HG03103 (cell line): ENCODE data around the gene FGFR2.

Source experiments
- ATAC-seq: cut with Tn5 transposase; IDR thresholded peaks from one replicate; pipeline ENCODE4 v1.9.1; 2021; ENCODE audit warnings: low read depth; ENCODE audit not compliant: unreplicated experiment

Gene FGFR2

DNA sequence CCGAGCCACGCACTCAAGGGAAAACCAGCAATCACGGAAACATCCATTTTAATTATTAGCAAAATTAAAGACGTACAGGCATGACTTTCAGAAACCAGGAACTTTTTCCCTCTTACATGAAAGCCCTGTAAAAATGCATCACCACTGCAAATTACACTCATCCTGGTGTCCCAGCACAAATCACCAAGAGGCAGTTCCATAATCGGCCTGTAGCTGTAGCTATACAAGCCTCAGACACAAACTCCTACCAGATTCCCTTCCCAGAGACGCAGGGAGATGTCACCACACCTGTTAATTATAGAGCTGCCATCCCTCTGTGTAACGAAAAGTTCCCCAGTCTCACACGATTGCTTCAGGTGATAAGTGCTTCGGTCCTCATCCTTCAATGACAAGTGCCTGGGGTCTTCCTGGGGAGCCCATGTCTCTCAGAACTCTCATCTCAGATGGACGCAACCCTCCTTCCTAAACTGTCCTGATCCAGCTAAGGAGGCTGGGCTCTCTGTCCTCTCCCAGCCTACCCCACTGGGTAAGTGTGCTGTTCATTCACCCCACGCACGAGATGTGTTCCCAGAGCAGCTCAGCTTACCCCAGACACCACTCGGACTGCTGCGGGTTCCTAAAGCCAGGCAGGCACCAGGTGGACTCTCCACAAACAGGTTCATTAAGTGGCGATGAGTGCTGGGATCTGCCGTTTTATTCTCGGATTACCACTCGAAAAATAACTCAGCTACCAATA lies 5.9 kb downstream of the FGFR2 start:
- ATAC-seq, result no peak

DNA sequence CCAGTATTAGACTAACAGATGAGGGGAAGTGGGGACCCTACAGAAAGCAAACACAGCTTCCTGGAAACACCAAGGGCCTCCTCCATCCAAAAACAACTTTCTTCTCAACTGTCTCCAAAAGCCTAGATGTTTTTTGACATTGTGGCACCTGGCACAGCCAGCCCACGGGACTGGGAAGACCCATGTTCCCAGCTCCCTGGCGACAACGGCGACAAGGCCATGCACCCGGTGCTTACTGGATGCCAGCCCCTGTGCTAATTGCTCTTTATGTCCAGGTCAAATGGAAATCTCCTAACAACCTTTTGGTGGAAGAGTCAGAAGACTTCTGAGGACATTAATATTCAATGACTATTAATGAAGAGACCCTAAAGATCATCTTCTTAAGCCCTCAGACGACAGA lies 7.1 kb downstream of the FGFR2 start:
- ATAC-seq, result no peak

DNA sequence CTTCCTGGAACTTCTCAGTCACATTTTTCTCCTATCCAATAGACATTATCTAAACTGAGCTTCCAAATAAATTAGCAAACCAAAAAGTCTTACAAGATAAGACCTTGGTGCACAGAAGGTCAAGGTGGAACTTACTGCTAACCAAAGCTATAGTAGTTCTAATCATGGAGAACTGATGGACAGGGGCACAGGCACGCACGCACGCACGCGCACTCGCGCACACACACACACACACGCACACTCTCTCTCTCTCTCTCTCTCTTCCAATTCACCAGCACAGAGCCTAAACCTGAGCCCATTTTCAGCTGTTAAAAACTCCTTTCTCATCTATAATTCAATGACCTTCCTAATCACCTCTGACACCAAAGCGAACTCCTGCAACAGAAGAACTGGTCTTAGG lies 7.5 kb downstream of the FGFR2 start:
- ATAC-seq, result no peak

DNA sequence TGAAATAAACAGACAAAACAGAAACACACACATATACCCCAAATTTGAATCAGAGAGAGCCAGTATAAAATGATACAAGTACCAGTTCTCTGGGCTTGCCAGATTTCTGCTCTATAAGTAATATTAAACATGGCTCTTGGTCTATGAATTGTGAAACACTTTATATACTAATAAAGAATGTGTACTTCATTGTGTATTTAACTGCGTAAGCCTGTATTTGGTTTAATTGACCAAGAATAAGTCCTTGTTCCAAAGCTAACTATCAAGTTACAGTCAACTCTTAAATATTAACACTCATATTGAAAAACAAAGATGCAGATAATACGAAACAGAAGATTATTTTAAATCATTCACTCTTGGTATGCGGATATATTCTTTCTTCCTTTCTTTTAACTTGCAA lies 8.7 kb downstream of the FGFR2 start:
- no peak for ATAC-seq

DNA sequence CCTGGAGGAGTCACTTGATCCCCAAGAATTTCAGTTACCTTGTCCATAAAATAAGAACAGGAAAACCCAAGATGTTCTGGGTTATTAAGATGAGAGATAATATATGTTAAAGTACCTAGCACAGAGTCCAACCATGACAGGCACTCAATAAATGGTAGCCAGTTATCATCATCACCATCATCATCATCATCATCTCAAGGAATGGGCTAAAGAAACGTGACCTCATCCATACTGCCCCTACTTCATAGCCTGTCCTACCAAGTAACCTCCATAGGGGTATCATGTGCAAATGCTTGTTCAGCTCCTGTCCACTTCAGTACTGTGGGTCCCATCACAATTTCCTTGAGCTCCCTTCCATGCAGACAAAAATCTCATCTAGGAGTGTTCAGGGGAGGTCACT lies 14.4 kb downstream of the FGFR2 start:
- no peak for ATAC-seq

DNA sequence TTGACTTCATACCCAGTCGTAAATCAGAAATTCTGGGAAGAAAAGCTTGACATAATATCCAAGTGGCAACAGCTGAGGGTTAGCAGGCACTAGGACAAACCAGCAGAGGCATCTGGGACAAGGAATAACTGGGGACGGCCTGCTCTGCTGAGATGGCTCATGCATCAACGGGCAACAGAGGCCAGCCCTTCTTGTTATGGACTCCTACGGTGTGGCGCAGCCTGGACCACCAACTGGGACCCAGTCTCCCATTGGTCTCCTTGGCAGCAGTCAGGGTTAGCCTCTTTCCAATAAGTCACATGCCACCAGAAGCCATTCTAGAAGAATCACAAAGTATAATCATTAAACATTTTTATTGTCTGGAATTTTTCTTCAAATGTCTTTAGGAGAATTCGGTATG lies 15.0 kb downstream of the FGFR2 start:
- no peak for ATAC-seq

DNA sequence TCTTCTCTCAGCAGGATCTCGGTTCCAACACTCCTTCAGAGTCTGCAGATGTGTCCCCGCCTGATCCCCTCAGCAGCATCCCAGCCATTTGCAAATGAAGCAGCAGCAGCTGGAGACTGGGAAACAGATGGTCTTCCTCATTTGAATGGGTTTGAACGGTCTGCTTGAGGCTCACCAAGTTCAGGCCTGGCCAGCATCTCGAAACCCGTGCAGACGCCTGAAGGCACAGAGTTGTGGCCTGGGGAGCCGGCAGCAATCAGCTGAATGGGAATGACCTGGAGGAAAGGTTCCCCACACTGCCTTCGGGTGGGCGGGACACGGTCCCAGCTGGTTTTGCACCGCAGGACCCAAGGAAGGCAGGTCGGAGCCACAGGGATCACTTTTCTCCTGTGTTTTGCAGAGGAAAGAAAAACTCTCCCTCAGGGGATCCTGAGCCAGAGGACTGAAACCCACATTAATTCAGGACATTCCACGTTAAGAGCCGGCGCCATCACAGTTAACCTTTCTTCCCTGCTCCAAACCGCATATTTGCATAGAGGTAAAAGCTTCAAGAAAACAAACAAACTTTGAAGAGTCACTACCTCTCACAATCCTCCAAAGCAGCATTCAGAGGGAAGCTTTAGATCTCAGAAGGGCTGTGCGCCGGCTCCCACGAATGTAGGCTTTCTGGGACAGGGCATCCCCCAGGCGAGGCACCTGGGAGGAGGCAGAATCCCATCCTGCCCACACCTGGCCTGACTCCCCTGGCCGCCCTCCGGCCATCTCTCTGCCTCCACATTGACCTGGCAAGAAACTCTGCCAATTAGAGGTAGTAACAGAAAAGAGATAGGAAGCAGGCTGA lies 17.7 kb downstream of the FGFR2 start:
- no peak for ATAC-seq

DNA sequence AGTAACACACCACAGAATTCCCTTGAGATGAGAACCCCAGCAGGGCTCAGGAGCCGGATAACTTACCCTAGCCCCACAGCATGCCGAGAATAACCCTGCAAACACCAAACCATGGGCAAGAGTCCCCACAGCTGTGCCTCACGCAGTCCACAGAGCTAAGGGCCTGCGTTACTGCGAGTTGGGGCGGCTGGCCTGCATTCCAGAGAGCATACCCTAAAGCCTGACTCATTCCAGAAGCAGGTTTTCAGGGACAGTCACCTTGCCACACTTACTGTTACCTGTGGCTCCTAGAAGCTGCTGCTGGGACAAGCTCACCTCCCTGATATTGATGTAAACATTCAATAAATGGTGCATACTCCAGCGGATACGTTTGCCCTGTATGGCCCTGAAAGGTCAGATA lies 18.6 kb downstream of the FGFR2 start:
- no peak for ATAC-seq

DNA sequence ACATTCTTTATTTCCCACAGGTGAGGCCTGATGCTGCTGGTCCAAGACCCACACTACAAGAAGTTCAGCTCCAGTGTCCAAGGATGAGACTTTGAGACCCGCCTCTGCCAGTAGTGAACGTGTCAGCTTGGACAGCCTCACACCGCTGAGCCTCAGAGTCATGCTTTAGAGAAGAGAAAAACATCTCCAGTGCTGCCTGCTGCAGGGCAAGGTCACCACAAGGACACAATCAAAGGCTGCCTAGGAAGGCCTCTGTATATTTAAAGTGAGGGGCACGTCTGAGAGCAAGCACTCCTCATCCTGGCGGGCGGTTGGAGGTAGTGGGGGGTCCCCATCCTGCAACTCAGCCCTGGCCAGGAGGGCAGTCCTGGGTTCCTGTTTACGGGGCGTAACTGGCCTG lies 19.3 kb downstream of the FGFR2 start:
- no peak for ATAC-seq

DNA sequence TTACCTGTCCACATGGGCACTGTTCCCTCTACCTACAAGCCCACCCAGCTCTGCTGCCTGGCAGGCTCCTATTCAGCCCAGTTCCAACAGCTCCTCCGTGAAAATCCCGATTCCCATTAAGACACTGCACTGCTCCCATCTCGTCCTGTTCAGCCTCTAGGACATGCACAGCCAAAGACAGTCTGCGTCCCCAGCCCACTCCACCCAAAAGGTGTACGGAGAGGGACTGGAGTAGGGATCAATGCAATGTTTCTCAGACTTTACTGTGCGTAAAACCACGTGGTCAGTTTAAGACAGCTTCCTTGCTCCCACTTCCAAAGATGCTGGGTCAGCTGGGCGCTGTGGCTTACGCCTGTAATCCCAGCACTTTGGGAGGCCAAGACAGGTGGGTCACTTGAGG lies 19.9 kb downstream of the FGFR2 start:
- no peak for ATAC-seq

DNA sequence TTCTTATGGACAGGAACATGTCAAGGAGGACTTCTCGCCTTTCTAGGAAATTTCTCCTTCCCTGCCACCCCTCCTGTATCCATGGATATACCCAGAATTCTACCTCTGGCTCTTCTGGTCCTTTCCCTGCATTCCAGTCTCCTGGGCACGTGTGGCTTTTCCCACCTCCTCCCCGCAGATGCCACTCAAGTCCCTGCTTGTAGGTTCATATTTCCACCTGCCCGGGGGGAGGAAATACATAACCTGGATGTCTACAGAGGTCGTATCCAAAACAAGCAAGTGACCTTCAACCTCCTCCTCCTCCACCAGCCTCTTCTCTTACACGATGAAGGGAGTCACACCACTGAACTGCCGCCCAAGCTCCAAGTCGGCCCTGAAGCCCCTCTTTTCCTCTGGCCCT lies 20.7 kb downstream of the FGFR2 start:
- no peak for ATAC-seq

DNA sequence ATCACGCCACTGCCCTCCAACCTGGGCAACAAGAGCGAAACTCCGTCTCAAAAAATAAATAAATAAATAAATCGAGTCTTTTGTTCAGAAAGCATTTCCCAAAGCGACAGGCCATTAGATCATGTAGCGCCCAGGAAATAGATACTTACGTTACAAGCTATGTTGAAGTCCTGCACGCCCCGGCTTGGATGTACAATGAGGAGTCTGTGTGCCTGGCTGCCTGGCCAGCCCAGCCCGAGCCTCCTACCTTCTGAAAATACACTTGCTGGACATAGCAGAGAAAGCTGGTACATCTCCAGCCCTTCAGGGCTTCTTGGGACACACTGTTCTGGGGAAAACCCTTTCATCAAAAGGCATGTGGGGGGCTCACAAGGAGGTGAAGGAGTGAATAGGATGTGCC lies 22.1 kb downstream of the FGFR2 start:
- no peak for ATAC-seq

DNA sequence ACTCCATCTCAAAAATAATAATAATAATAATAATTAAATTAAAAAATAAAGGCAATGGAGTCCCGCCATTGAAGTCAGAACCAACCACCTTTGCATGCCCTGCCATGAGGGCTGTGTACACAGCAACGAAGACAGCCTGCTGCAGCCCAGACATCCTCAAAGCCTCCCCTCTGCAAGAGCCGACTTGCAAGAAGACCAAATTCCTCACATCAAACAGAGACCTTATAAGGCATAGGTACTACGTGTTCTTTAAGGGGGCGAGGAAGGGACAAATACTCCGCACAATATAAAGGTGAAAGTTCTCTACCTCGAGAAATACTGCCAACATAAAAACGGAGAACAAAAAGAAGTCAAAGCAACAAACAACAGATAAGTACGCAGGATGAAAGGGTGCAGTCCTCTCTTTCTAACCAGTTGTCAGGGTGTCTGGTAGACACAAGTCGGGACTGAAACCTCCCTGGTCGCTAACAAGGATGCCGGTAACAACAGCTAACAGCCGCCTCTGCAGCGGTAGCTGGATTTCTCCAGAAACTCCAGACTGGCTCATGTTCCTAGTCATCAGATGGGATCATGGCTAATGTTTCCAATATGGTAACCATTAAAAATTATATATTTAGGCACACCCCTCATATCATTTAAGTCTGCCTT lies 23.6 kb downstream of the FGFR2 start:
- ATAC-seq, result no peak

DNA sequence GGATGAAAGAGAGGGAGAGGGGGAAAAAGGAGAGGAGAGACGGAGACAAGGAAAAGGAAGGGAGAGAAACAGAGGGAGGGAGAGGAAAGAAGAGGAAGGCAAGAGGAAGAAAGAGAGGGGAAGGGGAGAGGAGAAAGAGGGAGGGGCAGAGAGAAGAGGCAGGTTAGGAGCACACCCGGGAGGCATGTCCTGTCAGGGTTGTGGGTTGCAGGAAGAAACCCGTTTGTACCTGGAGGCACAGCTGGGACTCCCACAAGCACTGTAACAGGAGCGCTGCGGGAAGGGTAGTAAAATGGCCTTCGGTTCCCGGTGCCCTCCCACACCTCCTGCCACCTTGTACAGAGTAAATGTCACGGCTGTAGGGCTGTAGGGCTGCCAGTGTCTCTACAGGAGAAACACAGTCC lies 24.7 kb downstream of the FGFR2 start:
- ATAC-seq, result no peak

DNA sequence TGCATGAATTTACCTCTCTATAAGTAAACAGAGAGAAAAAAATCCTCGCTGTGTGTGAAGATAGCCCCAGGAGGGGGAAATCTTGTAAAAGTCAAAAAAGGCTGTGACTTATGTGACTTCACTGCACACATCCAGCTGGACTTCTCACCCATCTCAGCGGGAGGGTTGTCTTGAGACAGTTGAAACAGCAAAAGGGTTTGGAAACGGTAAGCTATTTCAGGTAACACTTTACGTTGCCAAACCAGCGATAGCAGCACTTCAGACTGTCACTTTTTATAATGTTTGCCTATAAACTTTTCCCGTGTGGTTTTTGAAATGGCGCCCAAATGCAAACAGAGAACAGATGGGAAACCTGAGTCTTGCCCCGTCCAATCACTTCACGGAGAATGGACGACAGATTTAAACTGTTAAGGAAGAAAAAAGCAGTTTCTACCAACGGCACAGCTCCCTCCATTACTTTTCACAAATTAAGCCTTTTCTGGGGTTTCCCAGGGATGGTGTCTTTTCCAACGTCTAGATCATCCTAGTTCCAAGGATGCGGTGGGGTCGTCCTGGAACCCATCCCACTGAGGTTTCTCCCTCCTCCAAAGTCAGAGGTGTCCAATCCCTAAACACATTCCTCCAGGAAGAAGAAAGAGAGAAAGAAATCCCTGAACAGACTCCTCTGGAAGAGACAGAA lies 25.2 kb downstream of the FGFR2 start:
- ATAC-seq, result no peak

DNA sequence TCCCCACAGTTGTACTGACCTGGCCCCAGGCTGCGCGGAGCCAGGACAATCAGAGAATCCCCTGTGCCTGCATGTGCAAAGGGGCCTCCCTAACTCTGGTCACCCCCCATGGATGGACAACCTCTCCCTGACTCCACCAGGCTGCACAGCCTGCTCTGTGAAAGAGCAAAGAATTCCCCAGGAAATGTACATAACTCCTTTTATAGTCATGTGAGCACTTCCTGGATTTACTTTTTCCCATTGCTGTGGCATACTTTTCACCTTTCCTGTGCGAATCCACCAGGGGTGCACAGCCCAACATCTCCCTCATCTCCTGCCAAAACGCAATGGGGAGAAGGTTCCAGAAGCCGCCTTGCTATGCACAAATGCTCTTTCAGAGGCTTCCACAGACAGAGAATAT lies 27.9 kb downstream of the FGFR2 start:
- ATAC-seq, result no peak

DNA sequence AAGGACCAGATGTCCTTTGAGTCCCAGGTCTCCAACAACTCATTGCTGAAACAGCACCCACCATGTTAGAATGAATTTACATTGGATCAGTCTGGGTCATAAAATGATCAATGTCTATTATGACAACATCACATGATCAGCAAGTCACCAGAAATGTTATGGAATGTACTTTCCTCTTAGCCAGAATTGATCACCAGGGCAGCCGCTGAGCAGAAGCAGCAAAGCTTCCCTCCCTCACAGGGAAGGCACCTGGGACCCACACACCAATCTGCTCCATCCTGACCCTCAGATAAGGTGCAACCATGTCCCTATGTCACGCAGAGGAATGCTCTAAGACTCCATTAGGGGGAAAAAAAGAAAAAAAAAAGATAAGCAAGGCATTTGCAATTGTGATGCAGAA lies 30.0 kb downstream of the FGFR2 start:
- ATAC-seq, result no peak

DNA sequence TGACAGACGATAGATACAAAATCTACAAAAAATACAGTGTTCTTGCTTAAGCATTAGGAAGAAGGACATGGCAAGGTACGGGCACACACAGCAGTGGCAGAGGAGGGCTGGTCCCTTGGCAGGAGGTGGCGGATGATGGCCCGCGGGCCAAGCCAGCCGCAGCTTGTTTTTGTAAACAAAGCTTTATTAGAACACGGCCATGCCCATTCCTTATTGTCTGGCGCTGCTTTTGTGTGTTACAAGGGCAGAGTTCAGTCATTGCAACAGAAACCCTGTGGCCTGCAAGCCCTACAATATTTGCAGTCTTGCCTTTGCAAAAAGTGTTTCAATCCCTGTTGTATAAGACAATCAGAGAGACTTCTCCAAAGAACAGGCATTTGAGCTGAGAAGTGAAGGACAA lies 30.7 kb downstream of the FGFR2 start:
- ATAC-seq, result no peak

DNA sequence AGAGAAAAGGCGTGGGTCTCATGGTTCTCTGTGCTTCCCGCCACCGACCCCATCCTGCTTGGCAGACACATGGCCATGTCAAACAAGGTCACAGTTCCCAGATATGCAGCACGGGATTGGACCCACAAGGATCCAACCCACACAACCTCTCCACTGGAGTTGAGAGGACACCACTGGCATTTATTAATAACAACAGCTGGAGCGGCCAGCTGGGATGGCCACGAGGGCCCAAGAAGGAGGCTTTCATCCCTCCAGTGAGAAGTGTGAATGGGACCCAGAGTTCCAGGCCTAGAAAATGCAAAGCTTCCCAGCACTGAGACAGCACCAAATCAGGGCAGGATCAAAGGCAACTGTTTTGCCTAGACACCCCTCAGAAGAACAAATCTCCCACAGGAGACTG lies 31.5 kb downstream of the FGFR2 start:
- ATAC-seq, result no peak

DNA sequence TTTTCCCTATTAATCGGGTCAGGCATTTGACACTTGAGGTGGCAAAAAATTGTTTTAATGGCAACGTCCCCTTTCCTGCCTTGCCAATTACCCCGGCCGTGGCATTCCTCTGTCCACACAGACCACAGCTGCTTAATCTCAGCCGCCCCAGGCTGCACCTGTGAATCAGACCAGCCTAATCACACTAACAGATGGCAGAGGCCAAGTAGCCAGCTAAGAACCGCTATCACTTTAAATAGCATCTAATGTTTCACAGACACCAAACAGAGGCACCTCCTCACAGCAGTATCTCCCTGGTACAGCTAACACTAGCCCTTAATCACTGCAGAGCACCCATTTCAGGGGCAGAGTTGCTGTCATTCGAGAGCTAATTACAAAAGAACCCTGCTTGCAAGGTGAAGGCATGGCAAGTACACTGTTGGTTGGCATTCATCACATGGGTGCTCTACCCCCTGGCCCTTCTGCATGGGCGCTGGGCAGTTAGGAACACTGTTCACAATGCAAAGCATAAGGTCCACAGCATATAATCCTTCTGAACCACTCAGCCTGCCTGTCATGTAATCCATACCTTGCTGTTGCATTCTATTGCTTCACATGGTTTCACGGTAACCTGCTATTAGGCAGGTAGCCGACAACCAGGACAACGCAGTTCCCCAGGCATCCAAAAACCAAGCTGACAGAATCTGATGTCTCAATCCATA lies 38.8 kb downstream of the FGFR2 start:
- ATAC-seq, result no peak

DNA sequence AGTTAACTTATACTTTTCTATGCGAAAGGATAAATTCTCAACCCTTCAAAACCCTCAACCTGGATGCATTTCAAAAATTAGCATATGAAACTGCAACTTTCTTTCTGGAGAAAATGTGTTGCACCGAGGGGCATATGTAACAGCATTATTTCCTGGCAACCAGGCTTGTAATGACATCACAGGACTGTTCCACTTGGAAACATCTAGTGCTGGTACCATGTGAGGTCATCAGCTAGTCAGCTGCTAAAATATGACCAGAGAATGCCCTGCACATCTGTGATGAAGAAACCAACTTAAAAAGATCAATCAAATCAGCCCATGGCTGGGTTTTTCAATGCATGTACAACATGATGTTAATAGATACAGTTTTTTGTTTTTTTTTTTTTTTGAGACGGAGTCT lies 40.0 kb downstream of the FGFR2 start:
- ATAC-seq, result no peak
